Measurements from ENCODE around the gene COPA. TPM values are rescaled to one million over a fixed set of nuclear protein-coding genes. Genes with fewer than 3 reads are reported as not detected.
"Not testable (repeated sequence)": the region's sequence is repeated elsewhere in the genome, so short reads cannot be mapped to it uniquely, and the experiment has no call there.

Gene COPA
- total RNA-seq, 2 donors from 2014 or later, result 96.1 to 134 TPM

DNA sequence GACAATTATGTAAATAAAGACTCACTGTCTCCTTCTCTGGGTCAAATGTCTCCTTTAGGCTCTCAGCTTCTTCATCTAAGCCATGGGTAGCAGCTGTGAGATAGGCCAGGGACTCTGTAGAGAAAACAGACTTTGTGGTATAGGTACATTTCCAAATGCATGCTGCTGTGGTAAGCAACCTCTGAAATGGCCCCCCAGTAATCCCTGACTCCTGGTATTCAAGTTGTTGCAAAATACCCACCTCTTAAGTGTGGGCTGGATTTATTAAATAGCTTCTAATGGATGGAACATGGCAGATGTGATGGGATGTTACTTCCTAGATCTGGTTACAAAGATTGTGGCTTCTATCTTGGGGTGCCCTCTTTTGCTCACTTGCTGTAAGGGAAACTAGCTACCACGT, 47.0 kb downstream of the COPA start:
- Histone ChIP-seq H3K4me1 (no peaks in the 10 kb centered on the region), H3K4me3 (no peak overlapping the region), H3K36me3 (peaks cover 96% of the 10 kb centered on the region), H3K27me3 (no peaks in the 10 kb centered on the region), H3K9me3 (no peaks in the 10 kb centered on the region), H3K27ac (no peak overlapping the region)
- TF ChIP-seq, protein P1, sequence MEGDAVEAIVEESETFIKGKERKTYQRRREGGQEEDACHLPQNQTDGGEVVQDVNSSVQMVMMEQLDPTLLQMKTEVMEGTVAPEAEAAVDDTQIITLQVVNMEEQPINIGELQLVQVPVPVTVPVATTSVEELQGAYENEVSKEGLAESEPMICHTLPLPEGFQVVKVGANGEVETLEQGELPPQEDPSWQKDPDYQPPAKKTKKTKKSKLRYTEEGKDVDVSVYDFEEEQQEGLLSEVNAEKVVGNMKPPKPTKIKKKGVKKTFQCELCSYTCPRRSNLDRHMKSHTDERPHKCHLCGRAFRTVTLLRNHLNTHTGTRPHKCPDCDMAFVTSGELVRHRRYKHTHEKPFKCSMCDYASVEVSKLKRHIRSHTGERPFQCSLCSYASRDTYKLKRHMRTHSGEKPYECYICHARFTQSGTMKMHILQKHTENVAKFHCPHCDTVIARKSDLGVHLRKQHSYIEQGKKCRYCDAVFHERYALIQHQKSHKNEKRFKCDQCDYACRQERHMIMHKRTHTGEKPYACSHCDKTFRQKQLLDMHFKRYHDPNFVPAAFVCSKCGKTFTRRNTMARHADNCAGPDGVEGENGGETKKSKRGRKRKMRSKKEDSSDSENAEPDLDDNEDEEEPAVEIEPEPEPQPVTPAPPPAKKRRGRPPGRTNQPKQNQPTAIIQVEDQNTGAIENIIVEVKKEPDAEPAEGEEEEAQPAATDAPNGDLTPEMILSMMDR (IDR thresholded peaks at IDR 0.05), result no peak
- no peak for DNase-seq (ENCODE audit: low spot score)

DNA sequence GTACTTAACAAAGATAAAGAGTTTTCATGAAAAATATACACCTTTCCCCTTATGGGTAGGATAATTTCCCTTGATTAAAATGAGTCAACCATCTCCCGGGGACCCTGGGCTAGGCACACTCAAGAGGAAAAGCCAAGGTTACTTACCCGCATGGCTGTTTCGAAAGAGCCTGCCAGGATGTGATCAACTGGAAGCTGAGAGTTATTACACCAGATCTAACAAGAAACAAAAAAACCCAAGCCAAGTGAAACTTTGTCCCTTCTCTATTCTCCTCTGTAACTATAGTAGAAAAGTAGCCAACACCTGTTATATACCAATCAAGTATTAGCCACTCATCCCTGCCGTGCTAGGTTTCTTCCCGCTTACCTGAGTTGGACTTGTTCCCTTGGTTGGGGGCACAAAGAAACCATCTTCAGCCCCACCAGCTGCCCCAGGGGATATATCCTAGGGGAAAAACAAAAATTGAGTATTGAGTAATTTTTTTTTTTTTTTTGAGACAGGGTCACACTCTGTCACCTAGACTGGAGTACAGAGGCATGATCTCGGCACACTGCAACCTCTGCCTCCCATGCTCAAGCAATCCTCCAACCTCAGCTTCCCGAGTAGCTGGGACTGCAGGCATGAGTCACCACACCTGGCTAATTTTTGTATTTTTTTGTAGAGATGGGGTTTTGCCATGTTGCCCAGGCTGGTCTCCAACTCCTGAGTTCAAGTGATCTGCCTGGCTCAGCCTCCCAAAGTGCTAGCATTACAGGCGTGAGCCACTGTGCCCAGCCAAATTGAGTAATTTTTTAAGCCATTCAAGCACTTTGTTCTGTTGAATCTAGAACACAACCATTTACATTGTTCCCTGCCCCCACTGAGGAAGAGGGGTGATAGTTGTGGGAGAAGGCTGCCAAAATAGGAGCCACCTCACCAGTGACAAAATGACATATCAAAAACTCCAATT, 49.8 kb downstream of the COPA start:
- Histone ChIP-seq H3K4me3 (no peak overlapping the region), H3K27ac (no peak overlapping the region), H3K4me1 (no peaks in the 10 kb centered on the region), H3K9me3 (no peaks in the 10 kb centered on the region), H3K36me3 (peaks cover 97% of the 10 kb centered on the region), H3K27me3 (no peaks in the 10 kb centered on the region)
- TF ChIP-seq, protein P1 (IDR thresholded peaks at IDR 0.05), result no peak
- no peak for DNase-seq (ENCODE audit: low spot score)

GRCh38 chr1:160291248-160292220, 51.5 kb downstream of the COPA start:
- H3K4me3 ChIP-seq, result no peak overlapping the region
- H3K4me1 ChIP-seq, result no peaks in the 10 kb centered on the region
- no peak overlapping the region for H3K27ac ChIP-seq
- TF ChIP-seq, protein P1 (IDR thresholded peaks at IDR 0.05), result peak; percentile 72 to 86
- no peaks in the 10 kb centered on the region for H3K27me3 ChIP-seq
- peak; percentile 69 for DNase-seq (ENCODE audit: low spot score)
- peaks cover 79% of the 10 kb centered on the region for H3K36me3 ChIP-seq
- H3K9me3 ChIP-seq, result no peaks in the 10 kb centered on the region

- DNase-seq (ENCODE audit: low spot score); H3K27me3 ChIP-seq; H3K9me3 ChIP-seq; H3K4me3 ChIP-seq; H3K27ac ChIP-seq: not testable (repeated sequence)
- Histone ChIP-seq H3K36me3 (peaks cover 42% of the 10 kb centered on the region), H3K4me1 (peaks cover 0 to 20% of the 10 kb centered on the region in 2 donors)
Observed at GRCh38 chr1:160287769-160288168, 55.3 kb downstream of the COPA start.

DNA sequence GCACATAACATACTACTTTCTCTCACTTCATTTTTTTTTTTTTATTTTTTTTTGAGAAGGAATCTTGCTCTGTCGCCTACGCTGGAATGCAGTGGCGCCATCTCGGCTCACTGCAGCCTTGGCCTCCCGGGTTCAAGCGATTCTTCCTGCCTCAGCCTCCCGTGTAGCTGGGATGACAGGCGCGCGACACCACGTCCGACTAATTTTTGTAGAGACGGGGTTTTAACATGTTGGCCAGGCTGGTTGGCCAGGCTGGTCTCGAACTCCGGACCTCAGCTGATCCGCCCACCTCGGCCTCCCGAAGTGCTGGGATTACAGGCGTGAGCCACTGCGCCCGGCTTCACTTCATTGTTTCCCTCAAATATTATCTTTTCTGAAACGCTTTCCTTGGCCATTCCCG, 57.5 kb downstream of the COPA start:
- peaks cover 0 to 20% of the 10 kb centered on the region in 2 donors for H3K4me1 ChIP-seq
- peak overlapping the region in 1 of 2 donors; percentile 83 for H3K4me3 ChIP-seq
- H3K27ac ChIP-seq, result no peak overlapping the region
- TF ChIP-seq, protein P1 (IDR thresholded peaks at IDR 0.05), result no peak
- H3K36me3 ChIP-seq, result peaks cover 42% of the 10 kb centered on the region
- H3K9me3 ChIP-seq, result no peaks in the 10 kb centered on the region
- no peak for DNase-seq (ENCODE audit: low spot score)
- H3K27me3 ChIP-seq, result no peaks in the 10 kb centered on the region
